Activated CD8-positive, alpha-beta T cell treated with anti-CD3 and anti-CD28 coated beads, Interleukin-2, amount 10 ng/mL, durations not matched to agents 7 days and 5 days (primary cell): ENCODE data around the gene FBXO41. TPM values are rescaled to one million over a fixed set of nuclear protein-coding genes. Genes with fewer than 3 reads are reported as not detected.

Experiments used
- ATAC-seq: fragments of 150-1000 bp; cut with Tn5 transposase; one replicate; pipeline ENCODE4 v1.10.0; 2021; ENCODE audit warnings: moderate library complexity
- CTCF ChIA-PET: fragments of 350-600 bp; sonication (Branson Sonifier 250); formaldehyde crosslinking; loops from one replicate; lab custom pipeline; 2021; ENCODE audit warnings: antibody characterized with exemption; lab: Charles Lee
- POLR2A ChIA-PET: fragments of 350-600 bp; sonication (Branson Sonifier 250); formaldehyde crosslinking; loops from one replicate; lab custom pipeline; 2021; ENCODE audit warnings: antibody characterized with exemption; lab: Charles Lee
- DNase-seq: peaks from one replicate; pipeline ENCODE4 v3.0.0-alpha.2; 2020
- H3K27ac Mint-ChIP-seq: one replicate; pipeline ENCODE4 v1.8.0; 2021; ENCODE audit warnings: mild to moderate bottlenecking, mixed read lengths
- H3K27me3 Mint-ChIP-seq: one replicate; pipeline ENCODE4 v1.8.0; 2021; ENCODE audit warnings: low read depth, mixed read lengths
- H3K36me3 Mint-ChIP-seq: one replicate; pipeline ENCODE4 v1.8.0; 2021; ENCODE audit warnings: low read depth, mixed read lengths
- H3K4me1 Mint-ChIP-seq: one replicate; pipeline ENCODE4 v1.8.0; 2021; ENCODE audit warnings: low read depth, mixed read lengths
- H3K4me3 Mint-ChIP-seq: one replicate; pipeline ENCODE4 v1.8.0; 2021; ENCODE audit warnings: mild to moderate bottlenecking, mixed read lengths
- H3K9me3 Mint-ChIP-seq: one replicate; pipeline ENCODE4 v1.8.0; 2022; ENCODE audit warnings: mixed read lengths; ENCODE audit not compliant: insufficient read depth
- total RNA-seq, 2 experiments: library from RNA; stranded (reverse); gene quantifications; one replicate each; pipeline ENCODE4 v1.2.3, GENCODE V29; 2021

FBXO41 gene
- total RNA-seq, 2 experiments from 2014 or later, result 32.0 to 32.3 TPM

- peaks cover 29% of the 10 kb centered on the region for H3K36me3 Mint-ChIP-seq
- CTCF ChIA-PET, result interaction anchor here (1.0 to 5.0 kb wide), 4 partner anchors 9 to 58 kb away, joined by 3 to 43 read pairs (median 18); partner anchors contain the start of gene SMYD5
- POLR2A ChIA-PET, result interaction anchor here (0.5 to 2.7 kb wide), 9 partner anchors 9 to 502 kb away, joined by 3 to 11 read pairs (median 5); partner anchors contain the start of genes ALMS1, EGR4, FBXO41 and TPRKB
Measured at GRCh38 chr2:73235315-73236028, 48.8 kb downstream of the FBXO41 start.

GRCh38 chr2:73233932-73234832 lies 50.1 kb downstream of the FBXO41 start, which contains the start of gene CCT7:
CCT7 (plus strand) TSS chr2:73234308; CDS start chr2:73234379, 71 bp downstream.
- H3K27me3 Mint-ChIP-seq, result no peaks in the 10 kb centered on the region
- peaks cover 23% of the 10 kb centered on the region for H3K36me3 Mint-ChIP-seq
- DNase-seq (peak; percentile 93), ATAC-seq (peak; percentile 68)
- peak within 1 kb of the TSS; percentile 85 for H3K4me3 Mint-ChIP-seq
- CTCF ChIA-PET, result interaction anchor here (1.3 to 5.0 kb wide), 4 partner anchors 10 to 252 kb away, joined by 3 to 43 read pairs (median 18); partner anchors contain the start of gene SMYD5
- no peaks in the 10 kb centered on the region for H3K9me3 Mint-ChIP-seq
- H3K4me1 Mint-ChIP-seq, result peaks cover 43% of the 10 kb centered on the region
- POLR2A ChIA-PET, result interaction anchor here (0.7 to 2.8 kb wide), 12 partner anchors 9 to 503 kb away, joined by 3 to 21 read pairs (median 6); partner anchors contain the start of genes ALMS1, FBXO41, SFXN5 and TPRKB
- H3K27ac Mint-ChIP-seq, result peak within 1 kb of the TSS; percentile 83

More at GRCh38 chr2:73235315-73236028, 48.8 kb downstream of the FBXO41 start:
- peak overlapping the region; percentile 85 for H3K4me3 Mint-ChIP-seq
- H3K27me3 Mint-ChIP-seq, result no peaks in the 10 kb centered on the region
- H3K9me3 Mint-ChIP-seq, result no peaks in the 10 kb centered on the region
- peaks cover 50% of the 10 kb centered on the region for H3K4me1 Mint-ChIP-seq
- DNase-seq (no peak), ATAC-seq (no peak)
- peak overlapping the region; percentile 83 for H3K27ac Mint-ChIP-seq

GRCh38 chr2:73233154-73233931 lies 50.9 kb downstream of the FBXO41 start, which contains the start of gene PRADC1:
PRADC1 (minus strand) TSS chr2:73233239; CDS start chr2:73233160, 79 bp downstream.
- peaks cover 23% of the 10 kb centered on the region for H3K36me3 Mint-ChIP-seq
- CTCF ChIA-PET, result interaction anchor here (0.7 to 5.0 kb wide), 10 partner anchors 8 to 887 kb away, joined by 3 to 43 read pairs (median 5); partner anchors contain the start of genes FBXO41 and SMYD5
- H3K27ac Mint-ChIP-seq, result peak within 1 kb of the TSS; percentile 83
- peak; percentile 92 for ATAC-seq
- peak; percentile 97 for DNase-seq
- no peaks in the 10 kb centered on the region for H3K27me3 Mint-ChIP-seq
- H3K4me1 Mint-ChIP-seq, result peaks cover 35% of the 10 kb centered on the region
- peak within 1 kb of the TSS; percentile 85 for H3K4me3 Mint-ChIP-seq
- POLR2A ChIA-PET, result interaction anchor here (0.6 to 2.8 kb wide), 13 partner anchors 9 to 504 kb away, joined by 3 to 21 read pairs (median 6); partner anchors contain the start of genes ALMS1, FBXO41, SFXN5 and TPRKB
- H3K9me3 Mint-ChIP-seq, result no peaks in the 10 kb centered on the region

GRCh38 chr2:73232403-73233153 lies 51.7 kb downstream of the FBXO41 start:
- POLR2A ChIA-PET, result interaction anchor here (0.6 to 2.8 kb wide), 6 partner anchors 12 to 161 kb away, joined by 3 to 21 read pairs (median 5); partner anchors contain the start of genes ALMS1 and SFXN5
- Mint-ChIP-seq H3K4me1 (peaks cover 31% of the 10 kb centered on the region), H3K36me3 (peaks cover 19% of the 10 kb centered on the region), H3K9me3 (no peaks in the 10 kb centered on the region), H3K4me3 (peak overlapping the region; percentile 85), H3K27ac (peak overlapping the region; percentile 83), H3K27me3 (no peaks in the 10 kb centered on the region)
- DNase-seq, result peak; percentile 52
- CTCF ChIA-PET, result interaction anchor here (0.7 to 5.1 kb wide), 10 partner anchors 9 to 888 kb away, joined by 3 to 43 read pairs (median 6); partner anchors contain the start of genes FBXO41 and SMYD5
- ATAC-seq, result peak; percentile 2

- H3K27ac Mint-ChIP-seq, result no peak overlapping the region
- no peak for ATAC-seq
- peaks cover 22% of the 10 kb centered on the region for H3K4me1 Mint-ChIP-seq
- H3K27me3 Mint-ChIP-seq, result no peaks in the 10 kb centered on the region
- no peaks in the 10 kb centered on the region for H3K9me3 Mint-ChIP-seq
- CTCF ChIA-PET, result interaction anchor here (1.1 to 5.1 kb wide), 3 partner anchors 16 to 1228 kb away, joined by 3 to 17 read pairs (median 9); no protein-coding TSS in a partner anchor
- POLR2A ChIA-PET, result no interaction called here
- H3K4me3 Mint-ChIP-seq, result no peak overlapping the region
- no peak for DNase-seq
- H3K36me3 Mint-ChIP-seq, result peaks cover 2% of the 10 kb centered on the region
Measured at GRCh38 chr2:73228631-73229030, 55.6 kb downstream of the FBXO41 start.

GRCh38 chr2:73227086-73227485 lies 57.2 kb downstream of the FBXO41 start:
- Mint-ChIP-seq H3K4me1 (peaks cover 17% of the 10 kb centered on the region), H3K4me3 (no peak overlapping the region), H3K36me3 (peaks cover 8% of the 10 kb centered on the region), H3K9me3 (no peaks in the 10 kb centered on the region), H3K27ac (no peak overlapping the region), H3K27me3 (no peaks in the 10 kb centered on the region)
- POLR2A ChIA-PET, result no interaction called here
- CTCF ChIA-PET, result interaction anchor here (5.1 kb wide), 1 partner anchor 14 kb away, joined by 17 read pairs; no protein-coding TSS in a partner anchor
- DNase-seq (no peak), ATAC-seq (no peak)

- ChIA-PET POLR2A (interaction anchor here (0.6 to 2.8 kb wide), 2 partner anchors 9 to 11 kb away, joined by 4 to 10 read pairs; partner anchors contain the start of genes CCT7 and PRADC1), CTCF (interaction anchor here (0.8 to 1.5 kb wide), 3 partner anchors 11 to 65 kb away, joined by 3 to 9 read pairs (median 4); no protein-coding TSS in a partner anchor)
- DNase-seq (no peak), ATAC-seq (no peak)
- H3K4me1 Mint-ChIP-seq, result peaks cover 14% of the 10 kb centered on the region
- peaks cover 21% of the 10 kb centered on the region for H3K36me3 Mint-ChIP-seq
- no peak overlapping the region for H3K4me3 Mint-ChIP-seq
- peak overlapping the region; percentile 70 for H3K27ac Mint-ChIP-seq
- H3K27me3 Mint-ChIP-seq, result no peaks in the 10 kb centered on the region
- H3K9me3 Mint-ChIP-seq, result no peaks in the 10 kb centered on the region
Measured at GRCh38 chr2:73225513-73226360, 58.5 kb downstream of the FBXO41 start.

GRCh38 chr2:73223821-73224220 lies 60.5 kb downstream of the FBXO41 start:
- DNase-seq, result no peak
- CTCF ChIA-PET, result interaction anchor here (1.1 kb wide), 1 partner anchor 11 kb away, joined by 3 read pairs; no protein-coding TSS in a partner anchor
- no peak for ATAC-seq
- POLR2A ChIA-PET, result interaction anchor here (1.1 to 2.8 kb wide), 2 partner anchors 11 to 67 kb away, joined by 3 to 10 read pairs; partner anchors contain the start of genes CCT7 and PRADC1
- no peak overlapping the region for H3K4me3 Mint-ChIP-seq
- H3K27ac Mint-ChIP-seq, result peak overlapping the region; percentile 22
- no peaks in the 10 kb centered on the region for H3K27me3 Mint-ChIP-seq
- peaks cover 14% of the 10 kb centered on the region for H3K4me1 Mint-ChIP-seq
- peaks cover 24% of the 10 kb centered on the region for H3K36me3 Mint-ChIP-seq
- no peaks in the 10 kb centered on the region for H3K9me3 Mint-ChIP-seq

GRCh38 chr2:73218298-73218697 lies 66.0 kb downstream of the FBXO41 start:
- ChIA-PET POLR2A (interaction anchor here (0.6 to 5.3 kb wide), 2 partner anchors 15 to 107 kb away, joined by 4 to 21 read pairs; partner anchors contain the start of genes CCT7 and PRADC1), CTCF (interaction anchor here (2.2 kb wide), 1 partner anchor 41 kb away, joined by 10 read pairs; no protein-coding TSS in a partner anchor)
- Mint-ChIP-seq H3K4me3 (no peak overlapping the region), H3K4me1 (peaks cover 20% of the 10 kb centered on the region), H3K27ac (no peak overlapping the region), H3K27me3 (no peaks in the 10 kb centered on the region), H3K9me3 (no peaks in the 10 kb centered on the region), H3K36me3 (peaks cover 24% of the 10 kb centered on the region)
- no peak for ATAC-seq
- DNase-seq, result no peak
